HL-60 (cell line): ENCODE measurements around the gene ZNF691.

Experiments
- GABPA ChIP-seq: IDR thresholded peaks from 2 replicates; pipeline ENCODE4 v1.6.1; 2012; ENCODE audit warnings: low read depth
- POLR2AphosphoS5 ChIP-seq: IDR thresholded peaks from 2 replicates; pipeline ENCODE4 v1.6.1; 2012; ENCODE audit warnings: low read depth
- TF ChIP-seq, protein P1 (sequence below): IDR thresholded peaks from 2 replicates; pipeline ENCODE4 v1.6.1; 2012; ENCODE audit warnings: low read depth; ENCODE audit not compliant: insufficient replicate concordance
- TF ChIP-seq, protein P2 (sequence below): IDR thresholded peaks from one replicate; pipeline ENCODE4 v1.5.1; 2011; ENCODE audit warnings: low read length, control low read depth, inconsistent platforms; ENCODE audit not compliant: insufficient read depth

GRCh38 chr1:42861014-42861399 lies 14.6 kb downstream of the ZNF691 start:
- TF ChIP-seq POLR2AphosphoS5 (no peak), GABPA (no peak)
- TF ChIP-seq, protein P1, sequence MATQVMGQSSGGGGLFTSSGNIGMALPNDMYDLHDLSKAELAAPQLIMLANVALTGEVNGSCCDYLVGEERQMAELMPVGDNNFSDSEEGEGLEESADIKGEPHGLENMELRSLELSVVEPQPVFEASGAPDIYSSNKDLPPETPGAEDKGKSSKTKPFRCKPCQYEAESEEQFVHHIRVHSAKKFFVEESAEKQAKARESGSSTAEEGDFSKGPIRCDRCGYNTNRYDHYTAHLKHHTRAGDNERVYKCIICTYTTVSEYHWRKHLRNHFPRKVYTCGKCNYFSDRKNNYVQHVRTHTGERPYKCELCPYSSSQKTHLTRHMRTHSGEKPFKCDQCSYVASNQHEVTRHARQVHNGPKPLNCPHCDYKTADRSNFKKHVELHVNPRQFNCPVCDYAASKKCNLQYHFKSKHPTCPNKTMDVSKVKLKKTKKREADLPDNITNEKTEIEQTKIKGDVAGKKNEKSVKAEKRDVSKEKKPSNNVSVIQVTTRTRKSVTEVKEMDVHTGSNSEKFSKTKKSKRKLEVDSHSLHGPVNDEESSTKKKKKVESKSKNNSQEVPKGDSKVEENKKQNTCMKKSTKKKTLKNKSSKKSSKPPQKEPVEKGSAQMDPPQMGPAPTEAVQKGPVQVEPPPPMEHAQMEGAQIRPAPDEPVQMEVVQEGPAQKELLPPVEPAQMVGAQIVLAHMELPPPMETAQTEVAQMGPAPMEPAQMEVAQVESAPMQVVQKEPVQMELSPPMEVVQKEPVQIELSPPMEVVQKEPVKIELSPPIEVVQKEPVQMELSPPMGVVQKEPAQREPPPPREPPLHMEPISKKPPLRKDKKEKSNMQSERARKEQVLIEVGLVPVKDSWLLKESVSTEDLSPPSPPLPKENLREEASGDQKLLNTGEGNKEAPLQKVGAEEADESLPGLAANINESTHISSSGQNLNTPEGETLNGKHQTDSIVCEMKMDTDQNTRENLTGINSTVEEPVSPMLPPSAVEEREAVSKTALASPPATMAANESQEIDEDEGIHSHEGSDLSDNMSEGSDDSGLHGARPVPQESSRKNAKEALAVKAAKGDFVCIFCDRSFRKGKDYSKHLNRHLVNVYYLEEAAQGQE, result no peak
- TF ChIP-seq, protein P2, sequence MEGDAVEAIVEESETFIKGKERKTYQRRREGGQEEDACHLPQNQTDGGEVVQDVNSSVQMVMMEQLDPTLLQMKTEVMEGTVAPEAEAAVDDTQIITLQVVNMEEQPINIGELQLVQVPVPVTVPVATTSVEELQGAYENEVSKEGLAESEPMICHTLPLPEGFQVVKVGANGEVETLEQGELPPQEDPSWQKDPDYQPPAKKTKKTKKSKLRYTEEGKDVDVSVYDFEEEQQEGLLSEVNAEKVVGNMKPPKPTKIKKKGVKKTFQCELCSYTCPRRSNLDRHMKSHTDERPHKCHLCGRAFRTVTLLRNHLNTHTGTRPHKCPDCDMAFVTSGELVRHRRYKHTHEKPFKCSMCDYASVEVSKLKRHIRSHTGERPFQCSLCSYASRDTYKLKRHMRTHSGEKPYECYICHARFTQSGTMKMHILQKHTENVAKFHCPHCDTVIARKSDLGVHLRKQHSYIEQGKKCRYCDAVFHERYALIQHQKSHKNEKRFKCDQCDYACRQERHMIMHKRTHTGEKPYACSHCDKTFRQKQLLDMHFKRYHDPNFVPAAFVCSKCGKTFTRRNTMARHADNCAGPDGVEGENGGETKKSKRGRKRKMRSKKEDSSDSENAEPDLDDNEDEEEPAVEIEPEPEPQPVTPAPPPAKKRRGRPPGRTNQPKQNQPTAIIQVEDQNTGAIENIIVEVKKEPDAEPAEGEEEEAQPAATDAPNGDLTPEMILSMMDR, result no peak
